ENCODE data around the gene TANC2.
"Not testable (repeated sequence)": the region's sequence is repeated elsewhere in the genome, so short reads cannot be mapped to it uniquely, and the experiment has no call there.

Gene TANC2

DNA sequence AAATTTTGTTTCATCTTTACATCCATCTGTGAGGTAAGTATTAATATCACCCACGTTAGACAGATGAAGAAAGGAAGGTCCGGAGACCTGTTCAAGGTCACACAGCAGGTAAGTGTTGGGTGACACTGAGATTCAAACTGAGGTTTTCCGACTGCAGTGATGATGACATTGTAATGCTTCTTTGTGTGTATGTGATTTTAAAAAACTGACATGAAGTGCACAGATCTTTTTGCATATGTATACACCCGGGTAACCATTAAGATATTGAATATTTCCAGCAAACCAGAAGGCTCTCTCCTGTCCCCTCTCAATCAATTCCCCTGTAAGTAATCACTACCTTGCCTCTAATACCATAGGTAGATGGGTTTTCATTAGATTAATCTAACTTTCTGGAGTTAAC is 1.5 kb upstream of the TANC2 start:
- DNase-seq (ENCODE audit: low spot score): no peak

GRCh38 chr17:62965174-62965685 is 805 bp upstream of the TANC2 start:
- DNase-seq (ENCODE audit: low spot score): no peak

DNA sequence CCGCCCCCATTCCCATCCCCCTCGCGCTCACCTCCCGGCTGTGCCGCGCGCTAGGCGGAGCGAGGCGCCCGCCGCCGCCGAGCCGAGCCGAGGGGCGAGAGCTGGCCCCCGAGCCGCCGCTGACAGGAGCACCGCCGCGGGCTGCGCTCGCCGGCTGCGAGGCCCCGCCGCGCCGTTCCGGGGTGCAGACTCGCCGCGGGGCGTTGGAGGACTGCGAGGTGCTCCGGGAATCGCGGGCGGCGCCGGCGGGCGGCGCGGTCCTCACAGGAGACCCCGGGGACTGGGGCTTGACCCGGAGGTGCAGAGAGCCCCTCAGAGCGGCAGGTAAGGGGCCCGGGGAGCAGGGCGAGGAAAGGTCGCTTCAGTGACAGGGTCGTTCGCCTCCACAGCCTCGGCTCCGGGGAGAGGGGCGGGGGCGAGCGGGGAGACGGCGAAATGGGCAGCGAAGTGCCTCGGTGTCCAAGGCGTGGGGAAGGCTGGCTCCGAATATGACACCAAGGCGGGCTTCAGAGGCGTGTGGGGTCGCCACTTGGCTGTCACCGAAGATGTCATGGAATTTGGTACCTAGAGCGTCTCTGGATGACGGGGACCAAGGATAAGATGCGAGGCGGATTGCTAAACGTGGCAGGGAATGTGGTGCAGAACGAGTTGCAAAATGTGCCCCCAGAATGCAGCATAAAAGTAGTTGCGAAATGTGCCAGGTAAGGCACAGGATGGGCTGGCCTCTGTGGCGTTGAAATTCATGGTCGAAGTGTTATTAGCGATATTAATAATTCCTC is 580 bp downstream of the TANC2 start:
- no peak for DNase-seq (ENCODE audit: low spot score)

- no peak for DNase-seq (ENCODE audit: low spot score)
These were observed 1.1 kb downstream of the TANC2 start for GRCh38 chr17:62967205-62967529.

GRCh38 chr17:62968445-62968923 is 2.4 kb downstream of the TANC2 start:
- peak; percentile 83 for DNase-seq (ENCODE audit: low spot score)

- no peak for DNase-seq (ENCODE audit: low spot score)
These were observed 4.6 kb downstream of the TANC2 start for GRCh38 chr17:62970610-62971009.

DNA sequence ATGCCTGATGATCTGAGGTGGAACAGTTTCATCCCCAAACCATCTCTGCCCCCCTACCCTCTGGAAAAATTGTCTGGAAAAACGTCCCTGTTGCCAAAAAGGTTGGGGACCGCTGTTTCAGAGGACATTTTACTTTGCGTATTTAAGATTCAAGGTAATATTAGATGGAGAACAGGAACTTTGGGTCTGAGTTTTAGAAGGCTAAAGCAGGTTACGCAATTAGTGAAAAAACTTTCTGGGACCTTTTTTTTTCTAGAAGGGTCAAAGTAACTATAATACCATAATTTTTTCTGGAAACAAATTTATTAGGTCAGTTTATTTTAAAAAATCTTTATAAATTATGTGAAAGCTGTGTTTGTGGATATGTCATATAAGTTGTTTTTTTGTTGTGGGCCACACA is 5.8 kb downstream of the TANC2 start:
- no peak for DNase-seq (ENCODE audit: low spot score)

- no peak for DNase-seq (ENCODE audit: low spot score)
These were observed 8.8 kb downstream of the TANC2 start for GRCh38 chr17:62974788-62975187.

GRCh38 chr17:62975206-62975605 is 9.2 kb downstream of the TANC2 start:
- no peak for DNase-seq (ENCODE audit: low spot score)

DNA sequence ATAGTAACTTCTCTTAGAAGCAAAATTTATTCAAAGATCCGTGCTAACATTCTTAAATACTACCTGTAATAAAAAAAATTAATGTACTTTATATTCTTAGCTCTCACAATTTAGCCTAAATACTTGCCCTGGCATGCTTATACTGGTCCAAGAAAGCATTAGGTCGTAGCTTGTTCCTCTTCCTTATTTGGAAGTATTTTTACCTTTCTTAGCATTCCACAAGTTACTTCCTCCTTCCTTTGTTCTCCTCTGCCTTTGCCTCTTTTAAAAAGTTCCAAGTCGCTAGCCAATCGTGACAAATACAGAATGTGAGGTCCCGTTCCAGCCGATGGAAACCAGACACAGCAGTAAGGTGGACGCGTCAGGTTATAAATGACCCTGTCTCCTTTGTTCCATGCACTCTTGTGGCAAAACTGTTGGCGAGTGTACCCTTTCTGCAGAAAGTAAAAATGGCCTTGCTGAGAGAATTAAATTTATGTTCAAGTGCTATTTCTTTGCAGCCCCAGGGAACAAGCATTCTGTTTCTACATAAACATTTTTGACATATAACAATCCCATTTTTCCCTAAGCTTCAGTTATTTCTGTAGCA is 10.7 kb downstream of the TANC2 start:
- not testable (repeated sequence) for DNase-seq (ENCODE audit: low spot score)

GRCh38 chr17:62980842-62981241 is 14.8 kb downstream of the TANC2 start:
- no peak for DNase-seq (ENCODE audit: low spot score)

- no peak for DNase-seq (ENCODE audit: low spot score)
These were observed 15.9 kb downstream of the TANC2 start for GRCh38 chr17:62981933-62982332.

DNA sequence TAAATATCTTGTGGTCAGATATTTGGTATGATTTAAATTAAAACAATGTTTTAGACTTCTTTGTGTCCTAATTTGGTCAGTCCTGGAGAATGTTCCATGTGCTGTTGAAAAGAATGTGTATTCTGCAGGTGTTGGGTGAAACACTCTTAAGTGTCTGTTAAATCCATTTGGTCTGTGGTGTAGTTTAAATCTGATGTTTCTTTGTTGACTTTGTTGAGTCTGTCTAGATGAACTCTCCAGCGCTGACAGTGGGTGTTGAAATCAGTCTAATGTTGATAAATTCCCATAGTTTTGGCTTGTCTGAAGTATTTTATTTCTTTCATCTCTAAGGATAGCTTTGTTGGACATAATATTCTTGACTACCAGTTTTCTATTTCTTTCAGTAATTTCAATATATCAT is 18.8 kb downstream of the TANC2 start:
- no peak for DNase-seq (ENCODE audit: low spot score)

DNA sequence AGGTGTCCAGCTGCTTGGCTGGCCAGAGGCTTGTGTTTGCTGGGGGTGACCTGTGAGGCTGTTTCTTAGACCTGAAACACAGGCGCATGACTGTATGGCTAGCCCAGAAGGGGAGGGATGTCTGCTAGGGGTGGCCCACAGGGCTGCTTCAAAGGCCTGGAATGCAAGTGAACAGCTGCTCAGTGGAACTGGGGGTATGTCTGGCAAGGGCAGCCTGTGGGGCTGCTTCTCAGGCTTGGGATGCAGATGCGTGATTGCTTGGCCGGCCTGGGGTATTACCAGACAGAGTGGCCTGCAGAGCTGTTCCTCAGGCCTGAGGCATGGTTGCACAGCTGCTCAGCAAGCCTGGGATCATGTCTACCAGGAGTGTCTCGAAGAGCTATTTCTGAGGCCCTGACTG is 20.5 kb downstream of the TANC2 start:
- DNase-seq (ENCODE audit: low spot score): no peak

- DNase-seq (ENCODE audit: low spot score): no peak
These were observed 21.1 kb downstream of the TANC2 start for GRCh38 chr17:62987136-62987535.

- DNase-seq (ENCODE audit: low spot score): no peak
These were observed 23.5 kb downstream of the TANC2 start for GRCh38 chr17:62989501-62989900.

GRCh38 chr17:62994931-62995330 is 28.9 kb downstream of the TANC2 start:
- DNase-seq (ENCODE audit: low spot score): no peak

GRCh38 chr17:62995377-62995885 is 29.4 kb downstream of the TANC2 start:
- peak; percentile 4 for DNase-seq (ENCODE audit: low spot score)

DNA sequence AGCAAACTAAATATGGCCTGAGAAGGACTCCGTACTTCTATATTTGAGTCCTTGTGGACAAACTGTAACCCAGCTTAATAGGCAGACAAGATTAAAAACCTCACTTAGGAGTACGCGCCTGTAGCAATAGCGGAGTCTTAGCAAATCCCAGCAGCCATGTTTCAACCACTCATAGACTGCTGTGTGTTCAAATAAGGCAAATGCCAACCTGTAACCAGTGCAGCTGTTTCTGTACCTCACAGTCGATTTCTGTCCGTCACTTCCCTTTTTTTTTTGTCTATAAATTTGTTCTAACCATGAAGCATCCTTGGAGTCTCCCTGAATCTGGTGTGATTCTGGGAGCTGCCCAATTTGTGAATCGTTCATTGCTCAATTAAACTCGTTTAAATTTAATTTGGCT is 30.2 kb downstream of the TANC2 start:
- DNase-seq (ENCODE audit: low spot score): no peak

DNA sequence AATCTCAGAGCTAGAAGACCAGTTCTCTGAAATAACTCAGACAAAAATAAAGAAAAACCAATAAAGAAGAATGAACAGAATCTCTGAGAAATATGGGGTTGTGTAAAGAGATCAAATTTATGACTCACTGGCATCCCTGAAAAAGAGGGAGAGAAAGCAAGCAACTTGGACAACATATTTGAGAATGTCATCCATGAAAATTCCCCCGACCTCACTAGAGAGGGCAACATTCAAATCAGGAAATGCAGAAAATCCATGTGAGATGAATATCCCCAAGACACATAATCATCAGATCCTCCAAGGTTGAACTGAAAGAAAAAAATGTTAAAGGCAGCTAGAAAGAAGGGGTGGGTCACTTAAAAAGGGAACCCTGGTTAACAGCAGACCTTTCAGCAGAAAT is 32.1 kb downstream of the TANC2 start:
- no peak for DNase-seq (ENCODE audit: low spot score)

DNA sequence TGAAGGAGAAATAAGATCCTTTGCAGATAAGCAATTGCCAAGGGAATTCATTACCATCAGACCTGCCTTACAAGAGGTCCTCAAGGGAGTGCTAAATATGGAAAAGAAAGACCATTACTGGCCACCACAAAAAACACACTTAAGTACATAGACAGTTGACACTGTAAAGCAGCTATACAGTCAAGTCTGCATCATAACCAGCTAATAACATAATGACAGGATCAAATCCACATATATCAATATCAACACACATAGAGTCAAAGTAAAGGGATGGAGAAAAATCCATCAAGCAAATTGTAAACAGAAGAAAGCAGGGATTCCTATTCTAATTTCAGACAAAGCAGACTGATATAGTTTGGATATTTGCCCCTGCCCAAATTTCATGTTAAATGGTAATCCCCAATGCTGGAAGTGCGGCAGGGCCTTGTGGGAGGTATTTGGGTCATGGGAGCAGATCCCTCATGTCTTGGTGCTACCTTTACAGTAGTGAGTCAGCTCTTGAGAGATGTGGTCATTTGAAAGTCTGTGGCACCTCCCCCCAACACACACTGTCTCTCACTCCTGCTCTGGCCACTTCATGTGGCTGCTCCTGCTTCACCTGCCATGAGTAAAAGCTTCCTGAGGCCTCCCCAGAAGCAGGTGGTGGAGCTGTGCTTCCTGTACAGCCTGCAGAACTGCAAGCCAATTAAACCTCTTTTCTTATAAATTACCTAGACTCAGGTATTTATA is 32.8 kb downstream of the TANC2 start:
- DNase-seq (ENCODE audit: low spot score): no peak

DNA sequence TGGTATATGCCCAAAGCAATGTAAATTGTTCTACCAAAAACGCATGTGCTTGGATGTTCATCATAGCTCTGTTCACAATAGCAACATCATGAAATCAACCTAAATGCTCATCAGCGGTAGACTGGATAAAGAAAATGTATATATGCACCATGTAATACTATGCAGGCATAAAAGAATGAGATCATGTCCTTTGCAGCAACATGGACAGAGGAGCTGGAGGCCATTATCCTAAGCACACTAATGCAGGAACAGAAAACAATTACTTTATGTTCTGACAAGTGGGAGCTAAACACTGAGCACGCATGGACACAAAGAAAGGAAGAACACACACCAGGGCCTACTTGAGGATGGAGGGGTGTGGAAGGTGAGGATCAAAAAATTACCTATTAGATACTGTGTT is 33.7 kb downstream of the TANC2 start:
- DNase-seq (ENCODE audit: low spot score): no peak
